DOHH2 (cell line): Measurements from ENCODE around the gene RHBG.

Source experiments
- CTCF ChIP-seq: fragments of 200-600 bp; sonication (generic); IDR thresholded peaks from one replicate; pipeline ENCODE4 v1.5.1; 2014; ENCODE audit warnings: antibody characterized with exemption, mild to moderate bottlenecking, low read depth, low read length; ENCODE audit not compliant: poor library complexity, severe bottlenecking
- EZH2phosphoT487 ChIP-seq: fragments of 200-600 bp; sonication (generic); IDR thresholded peaks from 2 replicates; pipeline ENCODE4 v1.6.1; 2017; ENCODE audit warnings: borderline replicate concordance, mild to moderate bottlenecking, antibody characterized with exemption, low read length, moderate library complexity, mixed read lengths

DNA sequence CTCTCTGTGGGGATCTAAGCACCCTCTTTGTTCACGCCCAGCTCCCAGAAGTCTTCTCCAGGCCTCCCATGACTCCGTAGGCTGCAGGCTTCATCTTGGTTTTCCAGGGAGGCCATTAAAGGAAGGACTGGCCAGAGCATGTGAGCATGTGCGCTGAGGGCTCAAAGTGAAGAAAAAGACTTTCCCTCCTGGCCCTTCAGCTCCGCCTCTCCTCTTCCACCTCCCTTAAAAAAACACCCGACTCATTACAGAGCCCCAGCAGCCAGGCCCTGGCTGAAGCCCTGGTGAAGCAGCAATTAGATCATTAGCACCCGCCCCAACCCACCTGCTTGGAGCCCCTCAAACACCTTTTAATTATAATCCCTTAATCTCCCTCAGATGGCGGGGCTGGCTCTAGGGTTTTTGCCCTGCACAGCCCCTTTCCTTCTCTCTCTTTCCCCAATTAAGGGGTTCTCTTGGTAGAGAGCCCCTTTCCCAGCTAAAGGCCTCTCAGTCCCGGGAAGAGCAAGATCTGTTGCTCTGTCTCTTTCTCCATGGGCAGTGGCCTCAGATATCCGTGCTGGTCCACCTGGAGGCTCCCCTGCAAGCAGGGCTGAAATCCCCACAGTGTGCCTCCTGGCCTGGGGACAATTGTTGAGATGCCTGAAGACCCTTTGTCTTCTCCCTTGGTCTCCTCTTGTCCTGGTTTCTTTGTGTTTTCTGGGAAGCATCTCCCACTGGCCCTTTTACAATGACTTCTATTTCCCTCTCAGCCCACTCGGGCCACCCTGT is 30.5 kb downstream of the RHBG start:
- no peak for TF ChIP-seq CTCF
- TF ChIP-seq EZH2phosphoT487 = no peak
